Activated CD4-positive, alpha-beta T cell treated with anti-CD3 and anti-CD28 coated beads, Interleukin-10, Interleukin-2, amounts not matched to agents 100 ng/mL and 50 ng/mL, durations not matched to agents 16 hours and 8 hours (primary cell): ENCODE data around the gene H2AZ1.

Experiments
- DNase-seq: peaks from one replicate; pipeline ENCODE4 v3.0.0-alpha.2; 2020

The H2AZ1 gene

DNA sequence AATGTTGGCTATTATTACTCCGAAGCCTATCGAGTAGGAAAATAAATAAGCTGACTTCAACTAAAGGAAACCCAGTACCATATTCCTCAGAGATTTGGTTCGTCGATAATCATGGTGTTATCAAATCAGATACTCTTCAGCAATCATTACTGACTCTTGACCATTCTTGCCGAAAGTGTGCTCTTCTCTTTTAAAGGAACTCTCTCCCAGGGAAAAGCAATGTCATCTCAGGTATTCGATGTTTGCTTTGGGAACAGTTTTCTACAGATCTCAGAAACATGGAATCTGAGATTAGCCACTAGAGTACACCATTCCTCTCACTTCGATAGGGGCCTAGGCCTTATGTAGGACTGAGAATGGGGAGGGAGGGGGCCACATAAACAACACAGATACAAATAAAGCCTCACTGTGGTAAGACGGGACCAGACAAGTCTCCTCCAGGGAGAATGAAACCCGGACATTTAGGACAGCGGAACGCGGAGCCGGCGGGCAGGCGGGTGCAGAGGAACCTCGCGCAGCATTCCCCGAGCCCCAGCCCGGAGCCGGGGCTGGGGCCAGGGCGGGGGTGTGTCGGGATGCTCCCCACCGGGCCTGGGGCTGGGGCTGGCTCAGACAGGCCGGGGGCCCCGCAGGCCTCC is 4.2 kb downstream of the H2AZ1 start:
- no peak for DNase-seq

DNA sequence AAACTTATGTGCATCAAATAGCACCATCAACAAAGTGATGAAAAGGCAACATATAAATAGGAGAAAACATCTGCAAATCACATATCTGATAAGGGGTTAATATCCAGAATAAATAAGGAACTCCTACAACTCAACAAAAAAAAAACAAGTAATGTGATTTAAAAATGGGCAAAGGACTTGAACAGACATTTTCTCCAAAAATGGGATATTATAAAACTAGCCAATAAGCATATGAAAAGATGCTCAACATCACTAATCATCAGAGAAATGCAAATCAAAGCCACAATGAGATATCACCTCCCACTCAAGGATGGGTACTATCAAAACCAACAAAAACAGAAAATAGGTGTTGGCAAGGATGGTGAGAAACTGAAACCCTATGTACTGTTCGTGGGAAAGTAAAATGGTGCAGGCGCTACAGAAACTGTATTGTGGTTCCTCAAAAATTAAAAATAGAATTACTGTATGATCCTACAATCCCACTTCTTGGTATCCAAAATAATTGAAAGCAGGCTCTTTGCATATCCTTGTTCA is 6.1 kb downstream of the H2AZ1 start:
- peak; percentile 49 for DNase-seq

DNA sequence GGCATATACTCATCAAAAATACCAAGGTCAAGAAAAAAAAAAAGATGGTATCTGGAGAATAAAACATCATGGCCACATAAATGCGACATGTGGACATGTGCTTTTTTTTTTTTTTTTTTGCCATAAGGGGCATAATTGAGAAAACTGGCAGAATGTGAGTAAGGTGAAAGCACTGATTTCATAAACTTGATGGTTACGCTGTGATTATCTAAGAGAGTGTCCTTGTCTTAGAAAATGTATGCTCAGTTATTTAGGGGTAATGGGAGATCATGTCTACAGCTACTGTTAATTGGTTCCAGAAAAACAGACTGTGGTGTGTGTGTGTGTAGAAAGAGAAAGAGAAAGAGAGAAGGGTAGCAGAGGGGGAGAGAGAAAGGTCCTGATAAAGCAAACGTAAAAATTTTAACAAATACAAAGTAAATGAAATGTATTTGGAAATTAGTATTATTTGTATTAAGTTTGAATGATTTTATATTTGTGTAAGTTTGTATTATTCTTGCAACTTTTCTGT is 11.8 kb downstream of the H2AZ1 start:
- DNase-seq, result no peak

DNA sequence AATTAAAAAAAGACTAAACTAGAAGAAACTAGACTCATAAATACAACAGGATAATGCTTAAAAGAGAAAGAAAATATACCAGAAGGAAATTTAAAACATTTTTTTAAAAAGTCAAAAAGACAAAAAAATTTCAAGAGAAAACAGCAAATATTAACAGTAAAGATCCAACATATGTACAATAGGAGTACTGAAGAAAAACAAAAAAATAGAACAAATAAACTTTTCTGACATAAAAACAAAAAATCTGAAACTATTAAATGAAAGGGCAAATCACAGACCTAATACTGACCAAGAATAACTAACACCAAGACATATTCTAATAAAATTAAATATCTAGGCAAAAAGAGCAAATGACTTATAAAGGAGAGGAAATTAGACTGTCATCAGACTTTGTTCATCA is 15.2 kb downstream of the H2AZ1 start:
- no peak for DNase-seq

DNA sequence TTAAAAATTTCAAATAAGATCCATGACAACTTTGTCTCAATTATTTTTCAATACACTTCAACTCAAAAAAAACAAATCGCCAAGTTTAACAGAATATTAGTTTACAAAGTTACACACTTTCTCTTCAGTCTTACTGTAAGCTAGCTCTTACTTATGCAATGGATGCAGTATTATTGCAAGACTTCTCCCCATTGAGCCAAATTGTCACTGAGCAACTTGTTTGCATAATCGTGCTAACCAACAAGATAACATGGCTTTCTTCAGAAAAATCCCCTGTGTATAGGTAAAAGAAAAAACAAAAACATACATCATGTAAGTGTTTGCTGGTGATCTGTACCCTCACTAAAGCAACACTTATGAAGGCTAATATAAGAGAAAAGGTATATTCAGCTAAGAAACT is 22.5 kb downstream of the H2AZ1 start:
- no peak for DNase-seq

DNA sequence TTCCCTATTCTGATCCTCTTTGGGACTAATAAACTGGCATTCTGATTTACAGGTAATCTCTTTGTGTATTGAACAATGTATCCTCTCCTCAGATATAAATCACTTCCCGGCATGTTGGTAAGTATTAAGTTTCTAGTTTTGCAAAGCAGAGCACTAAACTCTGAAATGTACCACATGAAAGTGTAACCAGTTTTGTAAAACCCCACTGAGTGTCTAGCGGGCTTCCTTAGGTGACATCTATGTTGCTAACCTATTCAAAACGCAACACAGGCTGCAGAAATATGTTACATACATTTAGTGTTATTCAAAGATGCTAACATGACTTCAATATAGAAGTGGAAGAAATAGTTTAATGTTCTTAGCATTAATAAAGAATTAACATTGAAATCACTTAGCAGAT is 28.9 kb downstream of the H2AZ1 start:
- peak; percentile 50 for DNase-seq

DNA sequence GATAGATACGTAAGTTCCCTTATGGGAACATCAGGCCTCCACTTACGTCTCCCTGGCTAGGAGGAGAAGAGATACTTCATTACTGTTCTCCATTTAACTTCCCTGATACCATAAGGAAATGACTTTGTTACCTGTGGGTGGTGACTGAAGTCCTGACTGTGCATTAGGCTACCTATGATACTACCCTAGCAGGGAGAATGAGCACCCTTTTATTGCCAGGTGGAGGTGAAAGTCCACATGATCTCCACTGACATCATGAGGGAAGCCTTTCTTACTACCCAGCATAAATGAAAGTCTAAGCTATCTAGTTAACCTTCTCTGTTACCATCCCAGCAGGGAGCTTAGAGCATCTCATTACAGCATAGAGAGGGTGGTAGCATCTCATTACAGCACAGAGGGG is 31.4 kb downstream of the H2AZ1 start:
- DNase-seq, result no peak

DNA sequence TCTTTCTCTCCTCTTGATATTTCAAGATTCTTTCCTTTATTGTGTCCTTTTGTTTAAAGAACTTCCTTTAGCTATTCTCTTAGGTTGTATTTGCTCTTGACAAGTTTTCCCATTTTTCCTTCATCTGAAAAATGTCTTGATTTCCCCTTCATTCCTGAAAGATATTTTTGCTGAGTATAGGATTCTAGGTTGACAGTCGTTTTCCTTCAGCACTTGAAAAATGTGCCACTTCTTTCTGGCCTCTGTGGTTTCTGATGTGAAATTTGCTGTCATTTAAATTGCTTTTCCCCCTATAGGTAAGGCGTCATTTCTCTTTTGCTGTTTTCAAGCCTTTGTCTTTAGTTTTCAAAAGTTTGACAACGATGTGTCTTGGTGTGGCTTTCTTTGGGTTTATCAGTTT is 32.5 kb downstream of the H2AZ1 start:
- DNase-seq, result no peak

DNA sequence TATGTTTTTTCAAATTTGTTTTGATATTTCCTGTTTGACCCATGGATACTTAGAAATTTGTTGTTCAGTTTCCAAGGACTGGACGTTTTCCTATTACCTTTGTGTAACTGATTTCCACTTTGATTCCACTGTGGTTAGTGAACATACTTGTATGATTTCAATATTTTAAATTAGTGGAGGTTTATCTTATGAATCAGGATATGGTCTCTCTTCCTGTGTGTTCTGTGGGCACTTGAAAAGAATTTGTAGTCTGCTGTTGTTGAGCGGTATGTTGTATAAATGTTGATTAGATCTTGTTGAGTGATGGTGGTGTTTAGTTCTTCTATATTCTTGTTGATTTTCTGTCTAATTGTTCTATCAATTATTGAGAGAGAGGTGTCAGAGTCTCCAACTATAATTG is 34.6 kb downstream of the H2AZ1 start:
- DNase-seq, result no peak
